Stomach (tissue), 9 donors: Measurements from ENCODE around the gene PKNOX2. TPM values are rescaled to one million over a fixed set of nuclear protein-coding genes. Genes with fewer than 3 reads are reported as not detected.

Experiments used
- DNase-seq, 2 donors: peaks; one replicate each; pipeline versions ENCODE4 v3.0.0 to v3.0.0-alpha.2; 2013 to 2019
- H3K27ac ChIP-seq, 5 donors: fragments of 200-600 bp in 4 of 5; sonication (generic) in 4 of 5; one replicate each; pipeline ENCODE4 v1.5.1; 2013 to 2019; ENCODE audit warnings: mild to moderate bottlenecking in 1 of 5, moderate library complexity in 1 of 5
- H3K27me3 ChIP-seq, 3 donors: fragments of 200-600 bp; sonication (generic); one replicate each; pipeline ENCODE4 v1.5.1; 2017 to 2019; ENCODE audit warnings: mixed run types in 1 of 3
- H3K36me3 ChIP-seq, 4 donors: fragments of 200-600 bp; sonication (generic); 1 replicate in 3 of 4; 2 replicates in 1 of 4; pipeline ENCODE4 v1.5.1; 2016 to 2019
- H3K4me1 ChIP-seq, 4 donors: fragments of 200-600 bp; sonication (generic); one replicate each; pipeline ENCODE4 v1.5.1; 2016 to 2019
- H3K4me3 ChIP-seq, 4 donors: fragments of 200-600 bp; sonication (generic) in 3 of 4; one replicate each; pipeline ENCODE4 v1.5.1; 2016 to 2019; ENCODE audit warnings: mild to moderate bottlenecking in 1 of 4
- H3K9me3 ChIP-seq, 4 donors: fragments of 200-600 bp; sonication (generic); one replicate each; pipeline ENCODE4 v1.5.1; 2016 to 2019
- CTCF ChIP-seq, 7 experiments: fragments of 450-650 bp in 4 of 7; fragments of 200-600 bp in 3 of 7; sonication (generic) in 3 of 7; IDR thresholded peaks; one replicate each; pipeline ENCODE4 v1.5.1; 2016 to 2019; ENCODE audit warnings: antibody characterized with exemption in 7 of 7, control low read depth in 2 of 7, mild to moderate bottlenecking in 1 of 7
- EP300 ChIP-seq: sonication (generic); formaldehyde crosslinking; IDR thresholded peaks from one replicate; pipeline ENCODE4 v1.6.1; 2017; ENCODE audit warnings: antibody characterized with exemption
- POLR2A ChIP-seq, 4 donors: fragments of 450-650 bp; IDR thresholded peaks; one replicate each; pipeline ENCODE4 v1.6.1; 2016; ENCODE audit warnings: antibody characterized with exemption in 4 of 4, control low read depth in 2 of 4, mild to moderate bottlenecking in 1 of 4, moderate library complexity in 1 of 4
- POLR2AphosphoS5 ChIP-seq, 3 donors: sonication (generic); formaldehyde crosslinking; IDR thresholded peaks; one replicate each; pipeline ENCODE4 v1.6.1; 2016; ENCODE audit warnings: antibody characterized with exemption in 3 of 3
- WGBS, 5 donors: extraction: QIAGEN DNeasy Blood & Tissue Kit in 3 of 5; methylation state at CpG; one replicate each; pipeline versions ENCODE4 v1.1.5 to v1.1.7; 2013 to 2018; 5-methylcytosine and 5-hydroxymethylcytosine counted together
- intact Hi-C: fragments of 100-400 bp; cut with DNase I; formaldehyde crosslinking; loops from one replicate; pipeline ENCODE4 v1.15.1; 2023; ENCODE audit warnings: low total_unique reads
- polyA plus RNA-seq, 3 donors: library from polyadenylated mRNA; stranded (reverse); fragments of 200-250 nt; gene quantifications; one replicate each; pipeline ENCODE4 v1.2.3, GENCODE V29; 2013
- total RNA-seq, 5 donors: library from RNA; depleted of rRNA; stranded (reverse); fragments of >200 nt; gene quantifications; one replicate each; pipeline versions ENCODE4 v1.1.0 to v1.2.3, GENCODE V29; 2014 to 2016
- donor health status: healthy with polysubstance abuse.
- donor health status: Bipolar disorder and iron deficiency.
- donor health status: healthy.

PKNOX2 gene
- total and polyA plus RNA-seq, 8 donors, result 0.83 to 4.9 (median 2.3) TPM; not detected in 1

- no peak for DNase-seq
- H3K27me3 ChIP-seq, result no peaks in the 10 kb centered on the region
- TF ChIP-seq EP300 (no peak), POLR2AphosphoS5 (IDR thresholded peaks at IDR 0.05) (no peak), POLR2A (IDR thresholded peaks at IDR 0.05) (no peak), CTCF (IDR thresholded peaks at IDR 0.05) (no peak)
- intact Hi-C loops, result no loop called here
- no peak overlapping the region for H3K27ac ChIP-seq
- H3K4me3 ChIP-seq, result no peak overlapping the region
- WGBS, 5 donors, result 63 to 80% (median 71%) methylated on average over 3 of the region's 3 CpGs
- no peaks in the 10 kb centered on the region for H3K4me1 ChIP-seq
- no peaks in the 10 kb centered on the region for H3K9me3 ChIP-seq
- no peaks in the 10 kb centered on the region for H3K36me3 ChIP-seq
Measured at GRCh38 chr11:125325196-125325595, 160.6 kb downstream of the PKNOX2 start.

- H3K36me3 ChIP-seq, result no peaks in the 10 kb centered on the region
- H3K27me3 ChIP-seq, result no peaks in the 10 kb centered on the region
- no peak overlapping the region for H3K27ac ChIP-seq
- no peak for TF ChIP-seq POLR2A (IDR thresholded peaks at IDR 0.05)
- TF ChIP-seq EP300, result no peak
- TF ChIP-seq POLR2AphosphoS5 (IDR thresholded peaks at IDR 0.05), result no peak
- no peak for TF ChIP-seq CTCF (IDR thresholded peaks at IDR 0.05)
- H3K4me3 ChIP-seq, result no peak overlapping the region
- H3K9me3 ChIP-seq, result no peaks in the 10 kb centered on the region
- 86 to 97% (median 91%) methylated on average over 4 of the region's 4 CpGs for WGBS, 5 donors
- H3K4me1 ChIP-seq, result no peaks in the 10 kb centered on the region
- intact Hi-C loops, result no loop called here
- DNase-seq, result no peak
Measured at GRCh38 chr11:125326126-125326525, 161.6 kb downstream of the PKNOX2 start.

- Histone ChIP-seq H3K36me3 (no peaks in the 10 kb centered on the region), H3K4me1 (no peaks in the 10 kb centered on the region), H3K9me3 (no peaks in the 10 kb centered on the region), H3K27me3 (no peaks in the 10 kb centered on the region), H3K4me3 (no peak overlapping the region), H3K27ac (no peak overlapping the region)
- intact Hi-C loops, result no loop called here
- DNase-seq, result no peak
- 61 to 78% (median 65%) methylated on average over 7 of the region's 7 CpGs for WGBS, 5 donors
- TF ChIP-seq POLR2A (IDR thresholded peaks at IDR 0.05) (no peak), EP300 (no peak), CTCF (IDR thresholded peaks at IDR 0.05) (no peak), POLR2AphosphoS5 (IDR thresholded peaks at IDR 0.05) (no peak)
Measured at GRCh38 chr11:125327518-125328224, 163.1 kb downstream of the PKNOX2 start.

- Histone ChIP-seq H3K4me3 (no peak overlapping the region), H3K4me1 (no peaks in the 10 kb centered on the region), H3K27ac (no peak overlapping the region), H3K9me3 (no peaks in the 10 kb centered on the region), H3K36me3 (no peaks in the 10 kb centered on the region), H3K27me3 (no peaks in the 10 kb centered on the region)
- WGBS, 5 donors, result 78 to 97% (median 89%) methylated on average over 1 of the region's 1 CpG
- intact Hi-C loops, result no loop called here
- no peak for DNase-seq
- TF ChIP-seq POLR2AphosphoS5 (IDR thresholded peaks at IDR 0.05) (no peak), POLR2A (IDR thresholded peaks at IDR 0.05) (no peak), CTCF (IDR thresholded peaks at IDR 0.05) (no peak), EP300 (no peak)
Measured at GRCh38 chr11:125328225-125328580, 163.7 kb downstream of the PKNOX2 start.
